ENCODE results near the gene DNM3. TPM values are rescaled to one million over a fixed set of nuclear protein-coding genes. Genes with fewer than 3 reads are reported as not detected.

The DNM3 gene
- total RNA-seq, 1 donor from 2014 or later, result 1.8 TPM

- no peak for TF ChIP-seq CTCF (conservative IDR thresholded peaks at IDR 0.05; ENCODE audit: low read depth, low read length)
- no peak overlapping the region for H3K4me3 ChIP-seq (ENCODE audit: low read depth, low read length)
- no peak for DNase-seq (ENCODE audit: low read depth)
Observed at GRCh38 chr1:171998711-171999110, 157.4 kb downstream of the DNM3 start.

- H3K4me3 ChIP-seq (ENCODE audit: low read depth, low read length), result no peak overlapping the region
- no peak for DNase-seq (ENCODE audit: low read depth)
- no peak for TF ChIP-seq CTCF (conservative IDR thresholded peaks at IDR 0.05; ENCODE audit: low read depth, low read length)
Observed at GRCh38 chr1:171999756-172000155, 158.5 kb downstream of the DNM3 start.

- no peak for DNase-seq (ENCODE audit: low read depth)
- no peak for TF ChIP-seq CTCF (conservative IDR thresholded peaks at IDR 0.05; ENCODE audit: low read depth, low read length)
- no peak overlapping the region for H3K4me3 ChIP-seq (ENCODE audit: low read depth, low read length)
Observed at GRCh38 chr1:172001288-172001687, 160.0 kb downstream of the DNM3 start.

- no peak overlapping the region for H3K4me3 ChIP-seq (ENCODE audit: low read depth, low read length)
- peak; percentile 80 for TF ChIP-seq CTCF (conservative IDR thresholded peaks at IDR 0.05; ENCODE audit: low read depth, low read length)
- DNase-seq (ENCODE audit: low read depth), result peak; percentile 13
Observed at GRCh38 chr1:172002725-172003345, 161.5 kb downstream of the DNM3 start.

GRCh38 chr1:172003766-172004530, 162.7 kb downstream of the DNM3 start:
- DNase-seq (ENCODE audit: low read depth), result no peak
- no peak overlapping the region for H3K4me3 ChIP-seq (ENCODE audit: low read depth, low read length)
- no peak for TF ChIP-seq CTCF (conservative IDR thresholded peaks at IDR 0.05; ENCODE audit: low read depth, low read length)

- DNase-seq (ENCODE audit: low read depth), result no peak
- no peak for TF ChIP-seq CTCF (conservative IDR thresholded peaks at IDR 0.05; ENCODE audit: low read depth, low read length)
Observed at GRCh38 chr1:172004671-172005070, 163.4 kb downstream of the DNM3 start.

More at GRCh38 chr1:172004671-172005070, 163.4 kb downstream of the DNM3 start:
- H3K4me3 ChIP-seq (ENCODE audit: low read depth, low read length), result no peak overlapping the region

All from epithelial cell of proximal tubule (primary cell).